RWPE2 (cell line): Measurements from ENCODE around the gene GAP43.

Source experiments
- ATAC-seq: fragments of 200-7000 bp; cut with Tn5 transposase; 3 replicates; pipeline ENCODE4 v1.9.1; 2021; ENCODE audit warnings: low read depth
- DNase-seq: peaks from one replicate; pipeline ENCODE4 v3.0.0-alpha.2; 2020; ENCODE audit warnings: low spot score
- H3K27ac ChIP-seq: fragments of 450-650 bp; 2 replicates; pipeline ENCODE4 v1.5.1; 2017; ENCODE audit warnings: mild to moderate bottlenecking; ENCODE audit not compliant: poor library complexity, severe bottlenecking
- H3K27me3 ChIP-seq: fragments of 250-450 bp; sonication (Bioruptor Pico); 2 replicates; pipeline ENCODE4 v1.5.1; 2021; ENCODE audit warnings: mild to moderate bottlenecking, moderate library complexity; ENCODE audit not compliant: insufficient read depth, poor library complexity, severe bottlenecking
- H3K36me3 ChIP-seq: fragments of 250-450 bp; sonication (Bioruptor Pico); 2 replicates; pipeline ENCODE4 v1.5.1; 2020; ENCODE audit warnings: low read depth, mild to moderate bottlenecking, moderate library complexity
- H3K4me1 ChIP-seq: fragments of 250-450 bp; sonication (Bioruptor Pico); 2 replicates; pipeline ENCODE4 v1.5.1; 2021; ENCODE audit warnings: mild to moderate bottlenecking, moderate library complexity; ENCODE audit not compliant: insufficient read depth, poor library complexity, severe bottlenecking
- H3K4me3 ChIP-seq: fragments of 250-450 bp; sonication (Bioruptor Pico); 2 replicates; pipeline ENCODE4 v1.5.1; 2021; ENCODE audit warnings: mild to moderate bottlenecking, moderate library complexity; ENCODE audit not compliant: severe bottlenecking
- H3K9me3 ChIP-seq: fragments of 250-450 bp; sonication (Bioruptor Pico); 2 replicates; pipeline ENCODE4 v1.5.1; 2021; ENCODE audit warnings: mild to moderate bottlenecking, moderate library complexity; ENCODE audit not compliant: severe bottlenecking
- CTCF ChIP-seq: fragments of 450-650 bp; IDR thresholded peaks from one replicate; pipeline ENCODE4 v1.5.1; 2017; ENCODE audit warnings: mild to moderate bottlenecking, moderate library complexity; ENCODE audit not compliant: poor library complexity, severe bottlenecking

GAP43 gene

GRCh38 chr3:115652738-115653137, 29.4 kb downstream of the GAP43 start:
- Histone ChIP-seq H3K4me1 (peaks cover 4% of the 10 kb centered on the region), H3K27me3 (no peaks in the 10 kb centered on the region), H3K27ac (no peak overlapping the region), H3K9me3 (no peaks in the 10 kb centered on the region), H3K36me3 (no peaks in the 10 kb centered on the region), H3K4me3 (no peak overlapping the region)
- ATAC-seq (no peak), DNase-seq (no peak)
- no peak for TF ChIP-seq CTCF

- ATAC-seq: no peak
- Histone ChIP-seq H3K27ac (no peak overlapping the region), H3K4me3 (no peak overlapping the region)
Measured at GRCh38 chr3:115655761-115656282, 32.5 kb downstream of the GAP43 start.

GRCh38 chr3:115657168-115657567, 33.9 kb downstream of the GAP43 start:
- Histone ChIP-seq H3K4me1 (peaks cover 7% of the 10 kb centered on the region), H3K27me3 (no peaks in the 10 kb centered on the region), H3K36me3 (no peaks in the 10 kb centered on the region), H3K4me3 (no peak overlapping the region), H3K27ac (no peak overlapping the region), H3K9me3 (no peaks in the 10 kb centered on the region)
- TF ChIP-seq CTCF: no peak
- ATAC-seq (no peak), DNase-seq (no peak)

More at GRCh38 chr3:115655761-115656282, 32.5 kb downstream of the GAP43 start:
- no peak for DNase-seq
- peaks cover 7% of the 10 kb centered on the region for H3K4me1 ChIP-seq
- H3K9me3 ChIP-seq: no peaks in the 10 kb centered on the region
- no peak for TF ChIP-seq CTCF
- no peaks in the 10 kb centered on the region for H3K27me3 ChIP-seq
- no peaks in the 10 kb centered on the region for H3K36me3 ChIP-seq

- Histone ChIP-seq H3K4me3 (peak overlapping the region; percentile 53), H3K9me3 (no peaks in the 10 kb centered on the region), H3K27me3 (no peaks in the 10 kb centered on the region), H3K36me3 (no peaks in the 10 kb centered on the region), H3K27ac (peak overlapping the region; percentile 30), H3K4me1 (peaks cover 7% of the 10 kb centered on the region)
- TF ChIP-seq CTCF: no peak
- no peak for DNase-seq
- ATAC-seq: no peak
Measured at GRCh38 chr3:115658032-115658336, 34.7 kb downstream of the GAP43 start.

- no peaks in the 10 kb centered on the region for H3K9me3 ChIP-seq
- no peaks in the 10 kb centered on the region for H3K36me3 ChIP-seq
- peaks cover 7% of the 10 kb centered on the region for H3K4me1 ChIP-seq
- no peak for TF ChIP-seq CTCF
- H3K4me3 ChIP-seq: peak overlapping the region; percentile 53
- ATAC-seq: peak; percentile 88
- peak; percentile 56 for DNase-seq
- peak overlapping the region; percentile 30 for H3K27ac ChIP-seq
- no peaks in the 10 kb centered on the region for H3K27me3 ChIP-seq
Measured at GRCh38 chr3:115658337-115659181, 35.2 kb downstream of the GAP43 start.
